Fibroblast of gingiva (primary cell): ENCODE measurements around the gene POU2F1.
"Not testable (repeated sequence)": the region's sequence is repeated elsewhere in the genome, so short reads cannot be mapped to it uniquely, and the experiment has no call there.

ENCODE experiments used
- DNase-seq: peaks from one replicate; pipeline ENCODE4 v3.0.0-alpha.2; 2011; ENCODE audit warnings: low read depth

The POU2F1 gene

DNA sequence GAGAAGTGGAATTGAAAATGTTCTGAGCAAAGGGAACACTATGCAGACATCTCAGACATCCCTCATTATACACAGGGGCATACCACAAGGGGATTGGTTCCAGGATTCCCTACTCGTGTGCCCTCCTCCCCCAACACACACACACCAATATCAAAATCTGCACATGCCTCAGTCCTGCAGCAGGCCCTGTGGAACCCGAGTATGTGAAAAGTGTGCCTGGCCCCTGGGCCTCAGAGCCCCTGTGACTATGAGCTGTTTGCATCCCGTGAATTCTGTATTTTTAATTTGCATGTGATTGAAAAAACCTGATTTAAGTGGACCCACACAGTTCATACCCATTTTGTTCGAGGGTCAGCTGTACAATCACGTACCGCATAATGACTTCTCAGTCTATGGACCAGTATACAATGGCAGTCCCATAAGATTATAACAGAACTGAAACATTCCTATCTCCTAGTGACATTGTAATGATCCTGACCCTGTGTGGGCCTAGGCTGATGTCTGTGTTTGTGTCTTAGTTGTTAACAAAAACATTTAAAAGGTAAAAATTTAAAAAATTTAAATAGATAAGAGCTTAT lies 11.3 kb downstream of the POU2F1 start:
- DNase-seq, result no peak

DNA sequence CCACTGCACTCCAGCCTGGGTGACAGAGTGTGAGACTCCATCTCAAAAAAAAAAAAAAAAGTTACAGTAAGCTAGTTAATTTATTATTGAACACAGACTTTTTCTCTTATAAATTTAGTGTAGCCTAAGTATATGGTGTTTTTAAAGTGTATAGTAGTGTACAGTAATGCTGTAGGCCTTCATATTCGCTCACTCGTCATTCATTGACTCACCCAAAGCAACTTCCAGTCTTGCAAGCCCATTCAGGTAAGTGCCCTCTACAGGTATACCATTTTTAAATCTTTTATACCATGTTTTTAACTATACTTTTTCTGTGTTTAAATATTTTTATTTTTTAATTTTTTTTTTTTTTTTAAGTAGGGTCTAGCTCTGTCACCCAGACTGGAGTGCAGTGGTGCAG lies 12.1 kb downstream of the POU2F1 start:
- no peak for DNase-seq

- no peak for DNase-seq
Measured at GRCh38 chr1:167233373-167233772, 12.7 kb downstream of the POU2F1 start.

GRCh38 chr1:167237000-167237399 lies 16.3 kb downstream of the POU2F1 start:
- DNase-seq, result no peak

DNA sequence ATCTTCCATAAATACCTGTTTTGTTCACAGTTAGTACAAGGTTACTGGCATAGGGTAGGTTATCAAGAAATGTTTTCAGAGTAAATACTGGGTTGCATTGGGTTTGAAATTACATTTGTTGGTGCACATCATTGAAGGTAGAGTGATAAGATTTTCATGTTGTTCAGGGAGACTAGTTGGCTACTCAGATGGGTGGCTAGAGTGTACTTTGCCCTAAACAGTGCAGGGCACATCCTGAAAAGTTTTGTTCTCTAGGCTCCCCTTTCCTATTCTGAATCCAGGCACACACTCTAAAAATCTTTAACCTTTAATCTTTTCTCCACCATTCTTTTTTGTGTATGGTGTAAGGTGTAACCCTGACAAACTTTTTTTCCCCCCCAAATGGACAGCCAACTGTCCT lies 18.0 kb downstream of the POU2F1 start:
- DNase-seq, result no peak

- no peak for DNase-seq
Measured at GRCh38 chr1:167239257-167239656, 18.6 kb downstream of the POU2F1 start.

- DNase-seq, result no peak
Measured at GRCh38 chr1:167244244-167244643, 23.6 kb downstream of the POU2F1 start.

GRCh38 chr1:167245168-167245567 lies 24.5 kb downstream of the POU2F1 start:
- DNase-seq, result not testable (repeated sequence)

DNA sequence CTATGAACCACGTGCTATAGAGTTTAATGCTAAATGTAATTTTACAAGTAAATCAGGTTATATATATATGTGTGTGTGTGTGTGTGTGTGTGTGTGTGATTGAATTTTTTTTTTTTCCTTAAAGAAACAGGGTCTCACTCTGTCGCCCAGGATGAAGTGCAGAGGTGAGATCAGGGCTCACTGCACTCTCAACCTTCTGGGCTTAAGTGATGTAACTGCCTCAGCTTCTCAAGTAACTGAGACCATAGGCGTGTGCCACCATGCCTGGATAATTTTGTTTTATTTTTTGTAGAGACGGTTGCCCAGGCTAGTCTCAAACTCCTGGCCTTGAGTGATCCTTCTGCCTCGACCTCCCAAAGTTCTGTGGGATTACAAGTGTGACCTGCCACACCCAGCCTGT lies 26.3 kb downstream of the POU2F1 start:
- no peak for DNase-seq

- no peak for DNase-seq
Measured at GRCh38 chr1:167247754-167248153, 27.1 kb downstream of the POU2F1 start.

DNA sequence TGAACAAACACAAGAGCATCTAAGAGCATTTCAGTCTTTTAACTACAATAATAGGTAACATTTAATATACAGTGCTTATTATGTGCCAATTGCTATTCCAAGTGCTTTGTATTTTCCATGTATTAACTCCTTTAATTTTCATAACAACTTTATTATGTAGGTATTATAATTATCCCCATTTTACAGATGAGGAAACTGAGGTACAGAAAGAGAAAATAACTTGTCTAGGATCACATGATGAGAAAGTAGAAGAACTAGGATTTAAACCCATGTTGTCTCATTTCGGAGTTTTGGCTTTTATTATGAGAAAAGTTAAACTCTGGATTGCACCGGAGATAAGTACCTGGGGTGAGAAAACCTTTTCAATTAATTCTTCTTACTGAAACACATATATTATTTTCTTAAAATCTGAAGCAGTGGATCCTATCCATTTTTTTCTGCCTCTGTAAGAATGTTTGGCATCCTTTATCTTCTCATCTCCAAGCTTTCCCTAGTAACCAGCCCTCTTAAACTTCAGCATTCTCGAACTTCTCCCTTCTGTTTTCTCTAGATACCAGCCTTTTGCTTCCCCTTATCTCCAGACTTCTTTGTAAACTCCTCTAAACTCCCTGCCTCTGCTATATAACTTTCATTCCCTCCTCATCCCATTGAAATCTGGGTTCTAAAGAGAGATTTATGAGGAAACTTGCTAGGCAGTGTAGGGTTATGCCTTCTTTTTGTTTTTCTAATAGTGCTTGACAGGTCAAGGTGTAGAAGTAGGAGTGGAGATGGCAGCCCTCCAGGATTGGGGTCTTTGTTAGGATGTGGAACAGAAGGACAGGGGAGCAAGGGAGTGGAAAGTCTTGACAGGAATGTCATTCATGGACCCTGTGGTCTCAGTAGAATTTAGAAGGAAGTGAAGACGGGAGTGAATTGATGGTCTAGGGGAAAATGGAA lies 28.3 kb downstream of the POU2F1 start:
- no peak for DNase-seq

DNA sequence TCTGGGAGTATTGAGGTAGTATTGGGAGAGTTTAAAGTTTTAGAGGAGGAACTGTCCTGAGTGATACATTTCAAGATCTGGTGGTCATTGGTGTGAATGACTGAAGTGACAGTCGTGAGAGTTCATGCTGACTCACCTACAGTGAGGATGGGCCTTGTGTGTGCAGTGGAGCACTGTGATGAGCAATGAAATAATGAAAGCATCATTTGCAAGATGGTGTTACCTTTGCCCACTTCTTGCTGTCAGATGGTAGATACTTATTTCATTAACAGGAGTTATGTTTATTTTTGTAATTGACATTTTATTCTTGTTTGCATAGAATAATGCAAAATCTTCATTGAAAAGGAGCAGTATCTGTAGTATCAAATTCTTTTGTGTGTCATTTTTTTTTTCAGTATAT lies 29.0 kb downstream of the POU2F1 start:
- no peak for DNase-seq

DNA sequence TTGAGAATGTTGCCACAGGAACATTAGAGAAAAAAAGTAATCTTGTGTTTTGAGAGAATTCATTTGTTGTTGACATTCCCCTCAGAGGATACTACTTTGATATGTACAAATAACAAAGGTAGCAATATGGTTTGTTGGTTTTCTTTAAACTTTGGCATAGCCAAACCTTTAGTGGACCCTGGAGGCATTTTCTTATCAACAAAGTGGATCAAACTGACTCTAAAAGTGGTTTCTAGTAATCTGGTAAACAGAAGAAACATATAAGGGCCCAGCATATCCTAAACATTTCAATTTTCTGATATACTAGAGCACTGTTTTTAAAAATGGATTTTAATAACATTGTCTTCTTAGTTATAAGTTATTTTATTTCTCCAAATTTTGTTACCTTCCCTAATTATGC lies 29.8 kb downstream of the POU2F1 start:
- no peak for DNase-seq

GRCh38 chr1:167251472-167251871 lies 30.8 kb downstream of the POU2F1 start:
- DNase-seq, result no peak

DNA sequence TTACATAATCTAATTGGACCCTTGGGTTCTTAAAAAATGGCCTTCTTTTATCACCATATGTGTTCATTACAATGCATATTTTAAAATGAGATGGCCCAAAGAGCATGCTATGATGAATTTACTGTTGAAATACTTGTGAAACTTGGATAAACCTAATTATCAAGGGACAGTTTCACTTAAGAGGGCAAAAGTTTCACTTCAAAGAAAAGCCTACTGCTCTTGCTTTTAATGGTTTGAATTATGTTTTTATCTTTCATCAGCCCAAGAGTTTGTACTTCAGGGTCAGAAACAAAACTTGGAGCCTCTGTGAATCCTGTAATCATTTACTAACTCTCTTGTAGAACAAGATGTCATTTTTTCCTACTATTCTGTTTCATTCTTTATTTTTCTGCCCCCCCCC lies 32.3 kb downstream of the POU2F1 start:
- no peak for DNase-seq

DNA sequence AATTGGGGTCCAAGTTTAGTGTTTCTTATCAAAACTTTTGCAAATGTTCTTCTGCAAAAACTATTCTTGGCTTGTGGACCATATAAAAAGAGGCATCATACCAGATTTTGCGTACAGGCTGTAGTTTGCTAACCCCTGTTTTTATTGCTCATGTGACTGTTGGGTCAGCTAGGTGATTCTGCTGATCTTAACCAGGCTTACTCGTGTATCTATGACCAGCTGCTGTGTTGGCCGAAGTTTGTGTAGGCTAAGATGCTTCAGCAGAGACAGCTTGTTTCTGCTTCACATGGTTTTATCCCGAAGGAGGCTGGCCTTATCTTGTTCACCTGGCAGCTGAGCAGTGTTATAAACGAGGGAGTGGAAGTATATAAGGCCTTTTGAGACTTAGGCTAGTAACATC lies 38.2 kb downstream of the POU2F1 start:
- DNase-seq, result no peak

GRCh38 chr1:167262836-167263235 lies 42.1 kb downstream of the POU2F1 start:
- DNase-seq, result peak; percentile 4

DNA sequence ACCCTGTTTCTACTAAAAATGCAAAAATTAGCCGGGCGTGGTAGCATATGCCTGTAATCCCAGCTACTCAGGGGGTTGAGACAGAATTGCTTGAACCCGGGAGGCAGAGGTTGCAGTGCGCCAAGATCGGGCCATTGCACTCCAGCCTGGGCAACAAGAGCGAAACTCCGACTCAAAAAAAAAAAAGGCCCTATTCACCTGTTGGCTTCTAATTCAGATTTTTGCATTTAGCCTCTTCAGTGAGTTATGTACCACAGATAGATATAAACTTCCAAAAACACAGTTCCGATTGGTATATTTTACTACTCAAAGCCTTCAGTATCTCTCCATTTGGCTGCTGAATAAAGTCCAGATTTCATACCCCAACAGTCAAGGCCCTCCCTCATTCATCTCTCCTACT lies 42.7 kb downstream of the POU2F1 start:
- DNase-seq, result no peak

GRCh38 chr1:167263819-167264464 lies 43.3 kb downstream of the POU2F1 start:
- DNase-seq, result no peak

DNA sequence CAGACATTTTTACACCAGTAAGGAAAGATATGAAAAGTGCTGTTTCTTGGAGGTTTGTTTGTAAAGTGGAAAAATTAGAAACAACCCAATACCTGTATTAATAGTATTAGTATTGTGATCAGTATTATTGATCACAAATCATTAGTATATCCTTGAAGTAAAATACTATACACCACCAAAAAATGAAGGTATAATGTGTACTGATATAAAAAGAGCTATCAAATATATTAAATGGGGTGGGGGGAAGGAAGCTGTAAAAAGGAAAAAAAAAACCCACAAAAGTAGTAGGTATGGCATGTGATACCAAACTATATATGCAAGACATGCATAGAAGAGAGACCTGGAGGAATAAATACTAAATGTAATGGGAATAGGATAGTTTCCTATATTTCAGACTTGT lies 46.3 kb downstream of the POU2F1 start:
- no peak for DNase-seq

DNA sequence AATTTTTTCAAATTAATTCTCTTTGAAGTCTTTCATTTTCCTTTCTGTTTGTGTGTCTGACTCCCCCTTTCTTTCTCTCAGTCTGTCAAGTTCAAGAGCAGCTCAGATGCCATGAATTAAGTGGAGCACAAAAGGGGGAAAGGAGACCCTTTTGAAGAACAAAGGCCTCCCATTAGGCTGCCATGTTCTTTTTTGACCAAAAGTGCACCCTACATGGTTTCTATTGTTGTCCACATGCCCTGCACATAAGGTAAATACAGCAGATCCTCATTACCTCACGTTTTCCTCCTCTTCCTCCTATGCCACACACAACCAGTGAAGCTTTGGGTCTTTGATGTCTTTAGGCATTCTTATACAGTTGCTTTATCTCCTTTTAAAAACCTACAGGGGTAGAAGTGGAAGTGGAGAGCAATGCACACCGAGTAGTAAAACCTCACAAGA lies 47.7 kb downstream of the POU2F1 start:
- DNase-seq, result no peak

DNA sequence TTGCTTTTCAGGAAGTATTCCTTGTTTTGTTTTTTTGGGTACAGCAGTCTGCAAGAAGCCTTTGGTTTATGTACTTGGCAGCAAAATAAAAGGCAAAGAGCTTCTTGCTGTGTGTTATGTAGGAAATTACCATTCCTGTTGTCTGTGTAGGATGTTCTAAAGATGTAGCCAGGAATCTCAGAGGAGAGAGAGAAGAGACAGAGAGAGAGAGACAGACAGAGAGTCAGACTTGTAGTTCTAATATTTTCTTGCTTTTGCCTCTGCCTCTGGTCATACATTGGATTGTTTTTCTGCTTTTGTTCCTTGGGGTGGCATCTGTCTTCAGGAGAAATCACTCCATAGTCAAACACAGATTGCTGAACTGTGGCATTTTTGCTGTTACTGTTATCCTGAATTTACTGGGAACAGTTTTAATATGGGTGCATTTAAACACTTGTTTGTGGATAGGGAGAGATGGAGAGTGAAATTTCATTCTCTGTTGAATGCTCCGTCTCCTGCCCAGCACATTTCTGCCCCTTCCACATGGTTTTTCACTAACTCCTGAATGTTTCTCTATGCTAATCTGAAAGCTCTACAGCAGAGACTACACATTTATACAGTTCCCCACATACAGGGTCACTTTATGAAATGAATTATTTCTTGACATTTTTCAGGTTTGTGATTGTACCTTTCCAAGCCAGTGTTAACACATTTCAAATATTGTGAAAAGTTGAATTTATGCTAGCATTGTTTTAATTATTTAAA lies 49.8 kb downstream of the POU2F1 start:
- no peak for DNase-seq
